Right cardiac atrium (tissue), 5 donors: Measurements from ENCODE around the gene ST7. TPM values are rescaled to one million over a fixed set of nuclear protein-coding genes. Genes with fewer than 3 reads are reported as not detected.
"Not testable (repeated sequence)": the region's sequence is repeated elsewhere in the genome, so short reads cannot be mapped to it uniquely, and the experiment has no call there.

Source experiments
- ATAC-seq, 2 donors: fragments of 200-7000 bp; cut with Tn5 transposase; one replicate each; pipeline versions ENCODE4 v1.8.0 to v1.9.1; 2020; ENCODE audit warnings: moderate library complexity in 2 of 2, mild to moderate bottlenecking in 1 of 2
- DNase-seq, 3 donors: peaks; one replicate each; pipeline ENCODE4 v3.0.0-alpha.2; 2020
- H3K27ac ChIP-seq: one replicate; pipeline ENCODE4 v1.5.1; 2013; ENCODE audit warnings: mild to moderate bottlenecking, low read length, control low read depth, moderate library complexity
- H3K27me3 ChIP-seq: one replicate; pipeline ENCODE4 v1.6.1; 2013; ENCODE audit not compliant: control insufficient read depth, insufficient read depth
- H3K4me1 ChIP-seq: one replicate; pipeline ENCODE4 v1.6.1; 2013; ENCODE audit warnings: low read length; ENCODE audit not compliant: control insufficient read depth, insufficient read depth
- H3K4me3 ChIP-seq: one replicate; pipeline ENCODE4 v1.5.1; 2013; ENCODE audit warnings: low read length, control low read depth
- H3K9me3 ChIP-seq: one replicate; pipeline ENCODE4 v1.6.1; 2013; ENCODE audit warnings: low read length; ENCODE audit not compliant: control insufficient read depth
- WGBS: extraction: QIAGEN DNeasy Blood & Tissue Kit; methylation state at CpG from one replicate; pipeline ENCODE4 v1.1.7; 2013; 5-methylcytosine and 5-hydroxymethylcytosine counted together
- intact Hi-C, 4 donors: fragments of 100-400 bp; cut with DNase I; formaldehyde crosslinking; loops; one replicate each; pipeline versions ENCODE4 v1.11.0 to v1.14.0; 2022 to 2023
- polyA plus RNA-seq: library from polyadenylated mRNA; stranded (reverse); fragments of 200-250 nt; gene quantifications from one replicate; pipeline ENCODE4 v1.2.3, GENCODE V29; 2013
- total RNA-seq, 4 donors: library from RNA; stranded (reverse); fragmentation: NEBNext Ultra II Directional; extraction: Animal tissue kit (Norgen Biotek cat#: 25700); gene quantifications; one replicate each; pipeline ENCODE4 v1.2.1, GENCODE V29; 2021
- donor health status: healthy with polysubstance abuse.
- donor health status: DM: no; HTN: yes; CAD: no.
- donor health status: DM: no; HTN: no; CAD: no.
- donor health status: DM: no; HTN: yes; CAD: no; lungs with severe emphysema.
- donor health status: DM: yes; HTN: yes; CAD: no.

Gene ST7
- total and polyA plus RNA-seq, 5 donors, result 25.0 to 36.8 (median 35.8) TPM

- Histone ChIP-seq H3K27ac (peak overlapping the region; percentile 85), H3K27me3 (no peaks in the 10 kb centered on the region), H3K4me3 (no peak overlapping the region), H3K9me3 (no peaks in the 10 kb centered on the region), H3K4me1 (no peaks in the 10 kb centered on the region)
- WGBS, result 93% methylated on average over 5 of the region's 5 CpGs
- DNase-seq (no peak), ATAC-seq (no peak)
- intact Hi-C loops, result no loop called here
These were observed 2.4 kb upstream of the ST7 start for GRCh38 chr7:116950889-116951351.

GRCh38 chr7:116951366-116952292 is 1.7 kb upstream of the ST7 start:
- no peak overlapping the region for H3K4me3 ChIP-seq
- no peak for ATAC-seq
- H3K27ac ChIP-seq, result peak overlapping the region; percentile 42
- no peaks in the 10 kb centered on the region for H3K27me3 ChIP-seq
- no peak for DNase-seq
- no peaks in the 10 kb centered on the region for H3K9me3 ChIP-seq
- 95% methylated on average over 17 of the region's 17 CpGs for WGBS
- H3K4me1 ChIP-seq, result peaks cover 5% of the 10 kb centered on the region
- intact Hi-C loops, result no loop called here

- intact Hi-C loops, result no loop called here
- 4% methylated on average over 25 of the region's 25 CpGs for WGBS
- Histone ChIP-seq H3K27ac (peak overlapping the region; percentile 99), H3K4me3 (peak overlapping the region; percentile 95), H3K27me3 (no peaks in the 10 kb centered on the region), H3K9me3 (no peaks in the 10 kb centered on the region), H3K4me1 (peaks cover 5% of the 10 kb centered on the region)
- ATAC-seq (no peak), DNase-seq (peak; percentile 72 to 91 (median 87))
These were observed 498 bp upstream of the ST7 start for GRCh38 chr7:116952635-116953371.

- ATAC-seq, result peak; percentile 65 to 80
- Histone ChIP-seq H3K9me3 (no peaks in the 10 kb centered on the region), H3K4me3 (peak overlapping the region; percentile 95), H3K27ac (peak overlapping the region; percentile 99), H3K4me1 (peaks cover 5% of the 10 kb centered on the region), H3K27me3 (no peaks in the 10 kb centered on the region)
- DNase-seq, result peak; percentile 65 to 85 (median 77)
- WGBS, result under 1% methylated on average over 63 of the region's 63 CpGs
- intact Hi-C loops, result no loop called here
These were observed 871 bp downstream of the ST7 start for GRCh38 chr7:116953906-116954838.

GRCh38 chr7:116955340-116955739 is 2.0 kb downstream of the ST7 start:
- Histone ChIP-seq H3K27ac (peak overlapping the region; percentile 55), H3K27me3 (no peaks in the 10 kb centered on the region), H3K4me3 (peak overlapping the region; percentile 95), H3K9me3 (no peaks in the 10 kb centered on the region), H3K4me1 (peaks cover 7% of the 10 kb centered on the region)
- ATAC-seq (no peak), DNase-seq (no peak)
- intact Hi-C loops, result no loop called here

- Histone ChIP-seq H3K27ac (peak overlapping the region; percentile 70), H3K4me1 (peaks cover 7% of the 10 kb centered on the region), H3K4me3 (peak overlapping the region; percentile 95), H3K9me3 (no peaks in the 10 kb centered on the region), H3K27me3 (no peaks in the 10 kb centered on the region)
- DNase-seq, result peak in 2 of 3 donors; percentile 22 to 62
- 32% methylated on average over 4 of the region's 4 CpGs for WGBS
- intact Hi-C loops, result no loop called here
- peak; percentile 26 to 30 for ATAC-seq
These were observed 2.6 kb downstream of the ST7 start for GRCh38 chr7:116955801-116956476.

- Histone ChIP-seq H3K9me3 (no peaks in the 10 kb centered on the region), H3K4me3 (no peak overlapping the region), H3K27ac (peak overlapping the region; percentile 70), H3K27me3 (no peaks in the 10 kb centered on the region), H3K4me1 (peaks cover 7% of the 10 kb centered on the region)
- ATAC-seq (no peak), DNase-seq (no peak)
- intact Hi-C loops, result no loop called here
- WGBS, result 79% methylated on average over 2 of the region's 2 CpGs
These were observed 3.1 kb downstream of the ST7 start for GRCh38 chr7:116956477-116956804.

GRCh38 chr7:116957874-116958273 is 4.6 kb downstream of the ST7 start:
- intact Hi-C loops, result no loop called here
- ATAC-seq, result no peak
- DNase-seq, result no peak
- WGBS, result 94% methylated on average over 2 of the region's 2 CpGs
- no peak overlapping the region for H3K4me3 ChIP-seq
- no peak overlapping the region for H3K27ac ChIP-seq
- no peaks in the 10 kb centered on the region for H3K27me3 ChIP-seq
- no peaks in the 10 kb centered on the region for H3K9me3 ChIP-seq
- peaks cover 7% of the 10 kb centered on the region for H3K4me1 ChIP-seq

- intact Hi-C loops, H3K9me3 ChIP-seq, DNase-seq, H3K27ac ChIP-seq, ATAC-seq, H3K27me3 ChIP-seq, H3K4me1 ChIP-seq, H3K4me3 ChIP-seq: not testable (repeated sequence)
- 90% methylated on average over 4 of the region's 4 CpGs for WGBS
These were observed 8.8 kb downstream of the ST7 start for GRCh38 chr7:116961966-116962673.

- ATAC-seq (no peak), DNase-seq (no peak)
- no peaks in the 10 kb centered on the region for H3K27me3 ChIP-seq
- intact Hi-C loops, result no loop called here
- no peaks in the 10 kb centered on the region for H3K9me3 ChIP-seq
- no peak overlapping the region for H3K27ac ChIP-seq
- H3K4me1 ChIP-seq, result peaks cover 2% of the 10 kb centered on the region
- H3K4me3 ChIP-seq, result no peak overlapping the region
These were observed 9.9 kb downstream of the ST7 start for GRCh38 chr7:116963234-116963633.
